GOT3 (cell line): Measurements from ENCODE around the gene CRMP1.

Experiments
- DNase-seq: peaks from one replicate; lab custom pipeline; 2025; ENCODE audit warnings: mixed read lengths; lab: John Stamatoyannopoulos, UW

The CRMP1 gene

DNA sequence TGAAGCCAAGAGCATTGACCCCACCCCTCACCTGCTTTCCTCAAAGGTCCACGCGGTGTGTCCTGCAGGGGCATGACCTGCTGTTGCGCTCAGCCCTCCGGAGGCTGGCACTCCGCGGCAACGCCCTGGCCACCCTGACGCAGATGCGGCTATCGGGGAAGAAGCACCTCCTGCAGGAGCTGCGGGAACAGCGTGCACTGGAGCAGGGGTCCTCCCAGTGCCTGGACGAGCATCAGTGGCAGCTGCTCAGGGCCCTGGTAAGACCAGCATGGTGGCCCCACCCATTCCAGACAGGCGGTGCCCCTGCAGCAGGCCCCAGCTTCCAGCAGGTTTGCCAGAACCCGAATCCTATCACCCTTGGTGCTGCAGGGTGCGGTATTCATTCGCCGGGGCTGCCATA lies 95.9 kb downstream of the CRMP1 start:
- DNase-seq = no peak

DNA sequence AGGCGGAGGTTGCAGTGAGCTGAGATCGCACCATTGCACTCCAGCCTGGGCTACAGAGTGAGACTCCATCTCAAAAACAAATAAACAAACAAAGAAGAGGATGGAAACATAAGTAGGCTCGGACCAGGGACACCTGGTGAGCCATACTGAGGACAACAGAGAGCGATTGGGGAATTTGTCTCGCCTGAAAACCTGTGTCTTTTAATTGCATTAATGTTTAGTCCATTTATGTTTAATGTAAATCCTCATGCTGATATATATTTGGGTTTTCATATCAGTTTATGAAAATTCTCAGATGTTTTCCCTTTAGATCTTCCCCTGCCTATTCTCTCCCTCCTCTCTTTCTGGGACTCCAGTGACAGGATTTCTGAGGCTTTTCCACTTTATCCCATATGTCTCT lies 97.3 kb downstream of the CRMP1 start:
- no peak for DNase-seq

DNA sequence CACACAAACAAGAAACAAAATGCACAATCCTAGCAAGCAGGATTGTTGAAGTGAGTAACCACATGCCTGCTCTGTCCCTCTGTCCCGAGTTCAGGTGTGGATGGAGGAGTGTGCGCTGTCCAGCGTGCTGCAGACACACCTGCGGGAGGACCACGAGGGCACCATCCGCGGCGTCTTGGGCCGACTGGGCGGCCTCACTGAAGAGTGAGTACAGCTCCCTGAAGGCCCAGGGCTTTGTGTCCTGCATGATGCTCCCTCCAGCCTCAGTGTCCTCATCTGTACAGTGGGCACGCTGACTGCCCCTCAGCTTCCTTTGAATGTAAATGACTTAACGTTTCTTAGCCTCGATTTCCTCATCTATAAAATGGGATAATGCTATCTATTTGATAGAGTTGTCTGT lies 99.4 kb downstream of the CRMP1 start:
- no peak for DNase-seq

DNA sequence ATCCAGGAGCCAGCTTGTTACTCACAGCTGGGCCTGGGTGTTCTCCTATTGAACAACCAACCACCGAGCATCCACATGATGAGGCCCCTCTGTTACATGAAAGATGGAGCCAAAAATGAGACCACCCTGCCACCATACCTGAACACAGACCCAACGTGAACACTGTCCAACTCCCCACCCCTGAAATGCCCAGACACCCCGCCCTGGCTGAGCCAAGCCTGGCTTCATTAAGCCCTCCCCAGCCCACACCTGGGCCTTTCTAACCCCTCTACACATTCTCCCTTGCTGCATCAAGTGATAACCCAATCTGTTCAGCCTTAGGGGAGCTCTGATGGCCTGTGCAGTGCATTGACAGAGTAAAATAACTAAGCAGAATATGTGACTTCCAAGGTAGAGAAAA lies 101.2 kb downstream of the CRMP1 start:
- DNase-seq = no peak

DNA sequence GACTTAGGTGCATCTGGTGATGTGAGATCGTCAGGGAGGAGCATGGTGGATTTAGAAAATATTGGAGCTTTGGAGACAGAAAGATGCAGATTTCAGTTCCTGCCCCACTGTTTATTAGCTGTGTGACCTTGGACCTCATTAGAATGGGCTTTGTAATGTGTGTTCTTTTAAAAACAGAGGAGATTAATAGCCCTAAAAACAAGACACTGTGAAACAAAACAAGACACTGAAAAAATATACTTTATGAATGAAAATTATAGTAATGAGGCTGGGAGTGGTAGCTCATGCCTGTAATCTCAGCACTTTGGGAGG lies 102.4 kb downstream of the CRMP1 start:
- DNase-seq = no peak

DNA sequence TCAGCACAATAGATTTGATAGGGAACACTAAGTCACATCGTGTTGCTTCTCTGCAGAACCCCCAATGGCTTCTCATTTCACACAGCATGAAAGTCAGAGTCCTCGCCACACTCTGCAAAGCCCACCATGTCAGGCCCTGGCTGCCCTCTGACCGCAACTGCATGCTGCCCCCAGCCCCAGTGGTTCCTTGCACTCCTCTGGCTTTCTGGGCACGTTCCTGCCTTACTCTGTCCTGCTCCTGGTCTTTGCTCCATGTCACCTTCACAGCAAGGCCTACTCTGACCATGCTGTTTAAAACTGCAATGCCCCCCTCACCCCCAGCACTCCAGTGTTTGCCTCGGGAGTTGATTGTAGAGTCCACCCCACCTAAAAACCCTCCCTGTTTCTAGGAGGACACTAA lies 103.7 kb downstream of the CRMP1 start:
- no peak for DNase-seq

DNA sequence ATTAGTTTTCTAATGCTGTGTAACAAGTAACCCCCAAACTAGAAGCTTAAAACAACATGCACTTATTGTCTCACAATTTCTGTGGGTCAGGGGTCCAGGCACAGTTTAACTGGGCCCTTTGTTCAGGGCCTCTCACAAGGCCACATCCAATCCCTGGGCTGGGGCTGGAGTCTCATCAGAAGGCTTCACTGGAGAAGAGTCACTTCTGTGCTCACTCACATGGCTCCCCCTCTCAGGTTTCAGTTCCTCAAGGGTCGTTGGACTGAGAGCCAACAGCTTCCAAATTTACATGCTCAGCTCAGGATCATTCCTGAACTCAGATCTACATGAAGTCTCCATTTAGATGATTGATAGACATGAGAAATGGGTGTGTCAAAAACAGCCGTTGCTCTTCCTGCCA lies 104.7 kb downstream of the CRMP1 start:
- DNase-seq = no peak

DNA sequence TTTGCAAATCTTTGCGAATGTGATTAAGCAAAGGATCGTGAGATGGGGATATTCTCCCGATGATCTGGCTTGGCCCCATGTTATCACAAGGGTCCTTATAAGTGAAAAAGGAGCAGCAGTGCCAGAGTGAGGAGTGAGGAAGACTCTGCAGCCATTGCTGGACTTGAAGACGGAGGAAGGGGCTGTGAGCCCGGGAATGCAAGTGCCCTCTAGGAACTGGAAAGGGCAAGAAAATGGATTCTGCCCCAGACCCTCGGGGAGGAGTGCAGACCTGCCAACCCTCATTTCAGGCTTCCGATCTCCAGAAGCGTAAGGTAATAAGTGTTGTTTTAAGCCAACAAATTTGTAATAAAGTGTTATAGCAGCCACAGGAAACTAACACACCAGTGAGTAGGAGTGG lies 105.6 kb downstream of the CRMP1 start:
- DNase-seq = no peak

DNA sequence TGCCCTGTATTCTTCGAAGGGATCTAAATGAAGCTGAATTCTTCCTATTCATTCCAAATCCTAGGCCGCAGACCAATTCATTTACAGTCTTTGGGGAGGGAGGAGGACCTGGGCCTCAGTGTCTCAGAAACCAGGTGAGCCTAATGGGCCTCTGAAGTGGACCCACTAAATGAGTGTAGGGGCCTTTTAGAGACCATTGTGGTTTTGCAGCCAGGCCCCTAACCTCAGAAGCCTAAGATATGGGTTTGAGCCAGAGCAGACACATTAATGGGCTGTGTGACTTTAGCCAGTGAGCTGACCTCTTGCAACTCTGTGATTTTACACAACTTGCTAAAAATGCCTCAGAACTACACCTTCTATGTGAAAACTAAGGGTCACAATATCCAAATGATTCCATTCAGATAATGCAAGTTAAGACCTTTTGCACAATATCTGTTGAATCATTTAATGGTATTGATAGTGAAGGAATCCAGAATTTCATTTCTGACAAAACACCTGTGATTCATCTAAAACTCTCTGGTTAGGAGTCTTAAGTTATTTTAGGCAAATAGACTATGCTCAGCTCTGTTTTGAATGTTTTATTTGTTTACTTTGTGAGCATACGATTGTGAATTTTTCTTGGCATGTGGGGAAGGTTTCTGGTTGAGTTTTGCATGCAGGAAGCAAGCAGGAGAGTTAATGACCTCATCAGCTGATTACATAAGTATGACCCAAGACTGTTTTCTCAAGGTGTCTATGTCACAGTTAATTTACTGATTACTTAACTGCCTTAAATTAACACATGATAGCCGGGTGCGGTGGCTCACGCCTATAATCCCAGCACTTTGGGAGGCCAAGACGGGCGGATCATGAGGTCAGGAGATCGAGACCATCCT lies 106.8 kb downstream of the CRMP1 start:
- DNase-seq = no peak

DNA sequence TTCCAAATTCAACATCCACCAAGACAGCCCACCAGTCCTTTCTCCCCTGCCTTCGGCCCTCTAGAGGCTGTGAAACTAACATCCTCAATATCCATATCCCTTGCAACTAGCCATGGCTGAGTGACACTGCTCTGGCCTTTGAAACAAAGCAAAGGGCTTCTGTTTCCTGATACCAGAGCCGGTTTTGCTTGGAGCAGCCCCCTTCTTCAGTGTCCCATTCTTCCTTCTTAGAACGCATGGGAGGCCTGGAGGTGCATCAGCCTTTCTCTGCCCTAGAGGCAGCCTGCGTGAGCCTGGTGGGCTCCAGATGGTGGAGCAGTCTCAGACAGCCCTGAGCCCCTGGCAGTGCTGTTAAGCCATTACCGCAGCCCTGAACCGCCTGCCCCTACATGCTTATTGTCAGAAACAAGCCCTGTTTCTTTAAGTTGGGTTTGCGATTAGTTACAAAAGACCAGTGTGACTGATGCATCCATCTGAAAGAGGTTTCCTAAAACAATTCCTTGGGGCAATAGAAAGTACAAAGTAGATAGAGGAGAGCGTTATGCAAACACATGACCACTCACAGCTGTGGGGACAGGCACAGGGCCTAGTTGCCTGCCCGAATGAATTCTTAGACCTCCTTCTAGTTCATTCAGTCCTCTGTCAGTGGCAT lies 107.8 kb downstream of the CRMP1 start:
- no peak for DNase-seq

DNA sequence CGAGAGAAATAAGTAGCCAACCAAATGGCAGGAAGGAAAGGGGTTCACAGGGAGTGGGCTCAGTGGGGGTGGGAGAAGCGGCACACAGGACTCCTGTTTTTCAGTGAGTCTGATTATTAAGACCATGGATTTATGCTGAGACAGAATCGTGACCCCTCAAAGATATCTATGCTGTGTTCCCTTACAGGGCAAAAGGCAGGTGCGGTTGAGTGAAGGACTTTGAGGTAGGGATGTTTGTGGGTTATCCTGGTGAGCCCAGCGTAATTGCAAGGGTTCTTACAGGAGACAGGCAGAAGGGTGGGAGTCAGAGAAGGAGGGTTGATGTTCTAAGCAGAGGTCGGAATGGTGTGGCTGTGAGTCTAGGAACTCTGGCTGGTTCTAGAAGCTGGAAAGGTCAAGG lies 108.9 kb downstream of the CRMP1 start:
- no peak for DNase-seq

DNA sequence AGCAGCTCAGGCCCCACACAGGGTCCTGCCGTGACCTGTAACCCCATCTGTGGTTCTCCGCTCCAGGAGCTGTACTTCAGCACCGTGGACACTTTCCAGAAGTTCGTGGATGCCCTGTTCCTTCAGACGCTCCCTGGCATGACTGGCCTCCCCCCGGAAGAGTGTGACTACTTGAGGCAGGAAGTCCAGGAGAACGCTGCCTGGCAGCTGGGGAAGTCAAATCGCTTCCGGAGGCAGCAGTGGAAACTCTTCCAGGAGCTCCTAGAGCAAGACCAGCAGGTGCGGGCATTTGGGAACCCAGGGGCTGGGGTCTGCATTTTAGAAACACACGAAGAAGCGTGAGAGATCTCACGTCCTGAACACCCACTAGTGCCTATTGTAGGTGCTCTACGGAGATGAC lies 109.4 kb downstream of the CRMP1 start:
- no peak for DNase-seq

DNA sequence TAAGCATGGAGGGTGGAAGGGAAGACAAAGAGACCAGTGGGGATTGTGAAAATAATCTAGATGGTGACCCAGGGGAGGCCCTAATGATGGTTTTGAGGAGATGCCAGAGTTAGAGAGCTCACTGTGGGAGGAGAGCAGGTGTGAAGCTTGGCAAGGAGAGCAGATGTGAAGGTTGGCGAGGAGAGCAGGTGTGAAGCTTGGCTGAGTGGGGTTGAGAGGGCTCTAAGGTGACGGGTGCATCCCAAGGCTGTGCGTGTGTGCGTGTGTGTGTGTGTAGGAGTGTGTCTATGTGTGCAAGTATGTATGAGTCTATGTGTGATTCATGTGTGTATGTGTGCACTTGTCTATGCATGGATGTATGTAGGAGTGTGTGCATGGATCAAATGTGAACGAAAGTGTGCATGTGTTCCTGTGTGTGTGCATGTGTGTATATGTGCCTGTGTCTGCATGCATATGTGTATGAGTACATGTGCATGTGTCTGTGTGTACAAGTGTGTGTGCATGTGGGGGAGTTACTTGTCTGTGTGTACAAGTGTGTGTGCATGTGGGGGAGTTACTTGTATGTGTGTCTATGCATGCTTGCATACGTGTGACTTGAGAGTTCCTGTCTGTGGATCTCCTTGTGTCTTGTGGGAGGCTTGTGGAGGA lies 109.9 kb downstream of the CRMP1 start:
- DNase-seq = no peak

DNA sequence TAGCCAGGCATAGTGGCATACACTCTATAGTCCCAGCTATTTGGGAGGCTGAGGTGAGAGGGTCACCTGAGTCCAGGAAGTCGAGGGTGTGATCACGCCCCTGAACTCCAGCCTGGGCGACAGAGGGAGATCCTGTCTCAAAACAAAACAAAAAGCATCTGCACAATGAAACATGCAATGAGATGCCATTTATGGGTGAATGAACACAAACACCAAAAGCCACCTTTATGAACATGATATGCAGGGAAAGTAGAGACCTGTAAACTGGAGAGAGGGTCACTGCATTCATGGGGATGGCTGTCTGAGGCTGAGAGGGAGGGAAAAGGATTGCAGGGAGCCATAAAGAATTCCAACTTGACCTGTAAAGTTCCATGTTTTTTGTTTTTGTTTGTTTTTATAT lies 111.2 kb downstream of the CRMP1 start:
- DNase-seq = no peak

DNA sequence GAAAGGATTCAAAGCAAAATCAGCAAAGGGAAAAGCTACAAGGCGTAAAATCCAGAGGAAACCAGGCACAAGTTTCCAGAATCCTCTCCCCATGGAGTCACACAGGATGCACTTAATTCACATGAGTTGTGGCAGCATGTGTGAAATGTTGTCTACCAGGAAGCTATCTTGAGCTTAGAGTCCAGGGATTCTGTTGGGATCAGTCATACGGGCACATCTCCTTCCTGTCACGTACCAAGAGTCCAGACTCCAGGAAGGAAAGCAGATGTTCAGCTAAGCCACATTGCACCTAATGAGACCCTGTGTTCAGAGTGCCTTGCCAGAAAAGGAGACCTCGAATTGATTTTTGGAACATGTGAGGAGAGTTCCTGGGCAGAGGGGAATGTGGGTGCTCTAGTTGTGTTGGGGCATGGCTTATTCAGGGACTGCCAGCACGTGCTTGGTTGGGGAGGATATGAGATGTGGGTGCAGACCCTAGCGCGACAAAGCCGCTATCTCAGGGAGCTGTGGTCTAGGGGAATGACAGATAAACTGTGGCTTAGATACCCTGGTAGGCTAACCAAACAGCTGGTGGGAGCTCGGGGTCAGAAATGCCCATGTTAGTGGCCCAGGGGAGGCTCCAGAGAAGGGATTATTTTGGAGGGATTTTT lies 111.9 kb downstream of the CRMP1 start:
- no peak for DNase-seq

DNA sequence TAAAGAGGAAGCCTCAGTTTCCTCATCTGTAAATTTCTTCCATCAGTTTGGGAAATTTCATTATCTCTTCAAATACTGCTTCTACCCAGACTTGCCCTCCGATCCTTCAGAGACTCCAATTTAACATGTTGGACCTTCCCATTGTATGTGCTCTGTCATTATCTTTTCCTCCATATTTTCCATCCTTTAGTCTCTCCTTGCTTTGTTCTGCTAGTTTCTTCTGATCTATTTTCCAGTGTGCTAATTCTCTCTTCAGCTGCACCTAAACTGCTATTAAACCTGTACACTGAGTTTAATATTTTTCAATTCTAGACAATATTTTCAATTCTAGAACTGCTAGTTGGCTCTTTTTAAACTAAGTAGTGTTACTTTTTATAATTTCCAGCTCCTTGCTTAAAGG lies 116.4 kb downstream of the CRMP1 start:
- no peak for DNase-seq

DNA sequence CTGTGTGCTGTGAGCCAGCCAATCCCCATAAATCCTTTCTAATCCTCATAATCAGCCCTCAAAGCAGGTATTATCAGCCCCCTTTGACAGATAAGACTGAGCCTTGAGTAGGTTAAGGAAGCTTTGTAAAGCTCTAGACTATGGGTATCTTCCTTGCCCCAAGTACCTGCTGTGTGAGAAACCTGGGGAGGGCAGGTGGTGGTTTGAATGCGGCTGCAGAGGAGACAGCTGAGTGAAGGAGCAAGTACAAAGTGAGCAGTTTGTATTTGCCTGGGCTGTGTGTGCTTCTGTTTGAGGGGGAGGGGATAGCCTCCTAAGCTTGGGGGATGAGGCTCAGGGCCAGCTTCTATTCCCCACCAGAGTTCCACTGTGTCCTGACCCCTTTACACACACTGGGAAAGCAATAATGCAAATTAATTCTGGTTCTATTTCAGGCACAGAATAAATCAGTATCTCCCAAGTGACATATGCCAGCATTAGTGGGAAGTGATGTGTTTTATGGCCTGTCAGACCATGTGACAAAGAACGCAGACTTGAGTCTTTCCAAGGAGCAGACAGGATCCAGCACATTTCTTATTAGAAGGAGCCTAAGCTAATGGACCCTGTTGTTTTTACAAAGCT lies 118.4 kb downstream of the CRMP1 start:
- DNase-seq = no peak

DNA sequence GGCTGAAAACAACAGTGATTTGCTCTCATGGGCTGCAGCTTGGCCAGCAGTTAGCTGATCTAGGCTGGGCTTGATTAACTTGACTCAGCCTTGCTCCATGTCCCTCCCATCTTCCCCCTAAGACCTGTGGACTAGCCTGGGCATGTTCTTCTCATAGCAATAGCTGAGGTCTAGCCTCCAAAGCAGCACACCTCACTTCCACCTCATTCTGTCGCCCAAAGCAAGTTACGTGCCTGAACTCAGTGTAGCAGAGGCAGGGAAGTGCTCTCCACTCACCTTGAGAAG lies 119.7 kb downstream of the CRMP1 start:
- DNase-seq = no peak

DNA sequence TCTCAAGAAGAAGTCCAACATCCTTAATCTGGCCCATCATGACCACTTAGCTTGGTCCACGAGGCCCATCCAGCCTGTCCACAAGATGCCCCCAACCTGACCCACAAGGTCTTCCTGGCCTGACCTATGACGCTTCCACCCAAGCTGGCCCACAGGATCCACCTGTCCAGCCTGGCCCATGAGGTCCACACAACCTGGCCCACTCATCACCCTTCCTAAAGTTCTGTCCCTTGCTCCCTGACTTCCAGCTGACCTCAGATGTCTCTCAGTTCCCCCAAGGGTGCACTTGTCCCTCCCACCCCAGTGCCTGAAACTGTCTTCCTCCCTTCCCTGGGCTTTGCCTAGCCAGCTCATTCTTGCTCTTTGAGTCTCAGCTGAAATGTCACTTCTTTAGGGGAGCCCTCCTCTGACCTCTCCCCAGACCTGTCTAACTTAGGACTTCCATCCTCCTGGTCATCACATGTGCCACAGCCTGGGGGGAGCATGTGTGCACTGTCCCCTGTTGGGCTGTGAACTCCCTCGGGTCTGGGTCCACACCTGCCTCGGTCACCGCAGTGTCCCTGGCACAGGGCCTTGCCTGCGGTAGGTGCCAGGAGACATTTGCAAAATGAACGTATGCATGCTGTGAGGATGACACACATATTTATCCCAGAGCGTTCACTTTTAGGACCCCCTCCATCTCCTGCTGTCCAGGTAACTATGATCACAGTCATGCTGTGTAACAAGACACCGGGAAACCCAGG lies 120.2 kb downstream of the CRMP1 start:
- DNase-seq = no peak
